Measurements from ENCODE around the gene XIRP2.

The XIRP2 gene

GRCh38 chr2:167293943-167294775, 405.9 kb downstream of the XIRP2 start:
- no peak for FAIRE-seq

DNA sequence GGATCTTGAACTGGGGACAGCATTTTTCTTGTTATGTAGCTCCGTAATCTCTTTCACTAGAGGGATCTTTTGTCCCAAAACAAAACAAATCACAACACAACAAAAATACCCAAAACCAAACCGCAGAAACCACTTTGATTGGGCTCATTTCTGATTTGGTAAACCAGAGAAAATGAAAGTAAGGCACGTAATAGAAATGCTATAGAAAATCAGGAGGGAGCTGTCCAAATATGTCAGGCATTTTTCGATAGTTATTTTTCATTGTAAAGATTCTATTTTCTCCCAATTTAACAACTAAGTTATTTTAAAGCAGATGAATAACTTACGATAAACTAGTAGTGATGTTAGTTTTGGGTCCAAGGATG, 406.5 kb downstream of the XIRP2 start:
- no peak for FAIRE-seq

GRCh38 chr2:167297292-167297691, 409.0 kb downstream of the XIRP2 start:
- peak; percentile 66 for FAIRE-seq

DNA sequence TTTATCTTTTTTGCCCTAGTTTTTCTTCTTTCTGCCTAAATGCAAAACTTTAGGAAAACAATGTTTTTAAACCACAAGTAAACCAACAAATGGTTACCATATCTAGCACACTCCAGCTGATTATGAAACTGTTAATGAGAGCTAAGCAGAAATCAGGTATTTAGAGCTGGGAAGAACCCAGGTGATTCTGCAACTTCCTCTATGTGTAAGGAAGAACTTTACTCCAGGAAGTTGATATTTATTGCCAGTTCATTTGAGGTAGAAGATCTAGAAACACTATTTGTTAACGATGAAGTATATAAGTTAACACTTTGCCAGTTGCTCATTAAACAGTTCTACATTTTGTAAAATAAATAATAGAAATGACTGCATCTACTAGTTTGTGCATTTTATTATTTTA, 409.7 kb downstream of the XIRP2 start:
- FAIRE-seq = peak; percentile 58
